Measurements from ENCODE around the gene RBM28. TPM values are rescaled to one million over a fixed set of nuclear protein-coding genes. Genes with fewer than 3 reads are reported as not detected.

RBM28 gene
- polyA plus RNA-seq, 1 experiment: 14.8 TPM

GRCh38 chr7:128309976-128310375 is 33.7 kb downstream of the RBM28 start:
- Histone ChIP-seq H3K36me3 (ENCODE audit: control insufficient read depth, insufficient read depth, low read length) (peaks cover 19% of the 10 kb centered on the region), H3K4me3 (ENCODE audit: low read depth, low read length) (no peak overlapping the region), H3K27me3 (ENCODE audit: control insufficient read depth, insufficient read depth, low read length) (no peaks in the 10 kb centered on the region)
- ChIA-PET CTCF (no interaction called here), POLR2A (no interaction called here)
- no peak for DNase-seq (ENCODE audit: low read depth)
- TF ChIP-seq CTCF (IDR thresholded peaks at IDR 0.05; ENCODE audit: insufficient read depth, low read depth, low read length): no peak

- H3K36me3 ChIP-seq (ENCODE audit: control insufficient read depth, insufficient read depth, low read length): peaks cover 14% of the 10 kb centered on the region
- ChIA-PET CTCF (no interaction called here), POLR2A (no interaction called here)
- H3K27me3 ChIP-seq (ENCODE audit: control insufficient read depth, insufficient read depth, low read length): no peaks in the 10 kb centered on the region
- TF ChIP-seq CTCF (IDR thresholded peaks at IDR 0.05; ENCODE audit: insufficient read depth, low read depth, low read length): no peak
- DNase-seq (ENCODE audit: low read depth): no peak
- H3K4me3 ChIP-seq (ENCODE audit: low read depth, low read length): no peak overlapping the region
These were observed 34.6 kb downstream of the RBM28 start for GRCh38 chr7:128309124-128309523.

GRCh38 chr7:128307061-128307460 is 36.6 kb downstream of the RBM28 start:
- Histone ChIP-seq H3K4me3 (ENCODE audit: low read depth, low read length) (no peak overlapping the region), H3K36me3 (ENCODE audit: control insufficient read depth, insufficient read depth, low read length) (peaks cover 10% of the 10 kb centered on the region), H3K27me3 (ENCODE audit: control insufficient read depth, insufficient read depth, low read length) (no peaks in the 10 kb centered on the region)
- POLR2A ChIA-PET: no interaction called here
- CTCF ChIA-PET: interaction anchor here (1.5 kb wide), 1 partner anchor 14 kb away, joined by 12 read pairs; no protein-coding TSS in a partner anchor
- TF ChIP-seq CTCF (IDR thresholded peaks at IDR 0.05; ENCODE audit: insufficient read depth, low read depth, low read length): no peak
- DNase-seq (ENCODE audit: low read depth): no peak

GRCh38 chr7:128304212-128304611 is 39.5 kb downstream of the RBM28 start:
- Histone ChIP-seq H3K36me3 (ENCODE audit: control insufficient read depth, insufficient read depth, low read length) (peaks cover 9% of the 10 kb centered on the region), H3K27me3 (ENCODE audit: control insufficient read depth, insufficient read depth, low read length) (no peaks in the 10 kb centered on the region), H3K4me3 (ENCODE audit: low read depth, low read length) (no peak overlapping the region)
- ChIA-PET CTCF (no interaction called here), POLR2A (no interaction called here)
- TF ChIP-seq CTCF (IDR thresholded peaks at IDR 0.05; ENCODE audit: insufficient read depth, low read depth, low read length): no peak
- DNase-seq (ENCODE audit: low read depth): no peak

GRCh38 chr7:128303643-128304042 is 40.1 kb downstream of the RBM28 start:
- Histone ChIP-seq H3K36me3 (ENCODE audit: control insufficient read depth, insufficient read depth, low read length) (peaks cover 9% of the 10 kb centered on the region), H3K4me3 (ENCODE audit: low read depth, low read length) (no peak overlapping the region), H3K27me3 (ENCODE audit: control insufficient read depth, insufficient read depth, low read length) (no peaks in the 10 kb centered on the region)
- DNase-seq (ENCODE audit: low read depth): no peak
- POLR2A ChIA-PET: interaction anchor here (0.6 kb wide), 1 partner anchor 27 kb away, joined by 3 read pairs; no protein-coding TSS in a partner anchor
- CTCF ChIA-PET: interaction anchor here (1.3 to 2.8 kb wide), 2 partner anchors 16 to 192 kb away, joined by 3 to 9 read pairs; no protein-coding TSS in a partner anchor
- TF ChIP-seq CTCF (IDR thresholded peaks at IDR 0.05; ENCODE audit: insufficient read depth, low read depth, low read length): no peak
